Fibroblast of skin of right quadriceps (primary cell): Measurements from ENCODE around the gene KMT2C.
"Not testable (repeated sequence)": the region's sequence is repeated elsewhere in the genome, so short reads cannot be mapped to it uniquely, and the experiment has no call there.

ENCODE experiments used
- DNase-seq: peaks from one replicate; pipeline ENCODE4 v3.0.0-alpha.2; 2013

KMT2C gene

DNA sequence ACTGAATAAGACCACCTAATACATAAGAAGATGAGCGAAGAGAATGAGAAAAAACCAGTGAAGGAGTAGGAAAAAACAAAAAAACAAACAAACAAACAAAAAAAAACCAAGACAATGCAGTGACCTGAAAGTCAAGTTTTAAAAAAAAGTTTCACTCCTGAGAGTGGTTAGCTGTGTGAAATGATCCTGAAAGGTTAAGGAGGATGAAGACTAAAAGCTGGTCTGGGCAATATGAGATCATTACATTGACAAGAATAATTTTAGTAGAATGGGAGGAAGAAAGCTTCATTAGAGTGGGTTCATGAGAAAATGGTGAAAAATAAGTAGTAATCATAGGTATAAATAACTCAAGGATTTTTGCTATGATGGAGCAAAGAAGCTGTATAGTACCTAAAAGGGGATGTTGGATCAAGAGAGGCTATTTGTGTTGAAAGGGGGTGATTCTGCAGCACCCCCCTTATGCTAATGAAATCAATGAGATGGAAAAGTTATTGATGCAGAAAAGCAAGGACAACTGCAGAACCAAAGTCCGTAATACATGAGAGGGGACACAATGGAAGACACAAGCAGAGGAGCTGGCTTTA lies 80.2 kb downstream of the KMT2C start:
- DNase-seq: no peak

DNA sequence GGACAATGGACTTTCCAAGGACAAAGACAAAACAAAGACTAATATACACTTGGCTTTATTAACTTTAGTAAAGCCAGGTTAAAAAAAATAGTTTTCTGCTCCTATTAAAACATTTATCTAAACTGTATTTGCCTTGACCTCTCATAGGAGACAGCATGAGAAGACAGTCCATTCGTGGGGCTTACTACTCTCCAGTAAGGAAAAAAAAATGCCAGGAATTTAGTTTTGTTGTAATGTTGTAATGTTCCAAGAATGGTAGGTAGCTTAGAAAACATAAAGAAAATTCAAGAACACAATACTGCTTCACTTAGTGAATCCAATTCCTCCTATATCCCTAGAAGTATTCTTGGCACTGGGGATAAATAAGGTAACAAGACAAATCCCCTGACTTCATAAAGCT lies 81.7 kb downstream of the KMT2C start:
- peak; percentile 62 for DNase-seq

DNA sequence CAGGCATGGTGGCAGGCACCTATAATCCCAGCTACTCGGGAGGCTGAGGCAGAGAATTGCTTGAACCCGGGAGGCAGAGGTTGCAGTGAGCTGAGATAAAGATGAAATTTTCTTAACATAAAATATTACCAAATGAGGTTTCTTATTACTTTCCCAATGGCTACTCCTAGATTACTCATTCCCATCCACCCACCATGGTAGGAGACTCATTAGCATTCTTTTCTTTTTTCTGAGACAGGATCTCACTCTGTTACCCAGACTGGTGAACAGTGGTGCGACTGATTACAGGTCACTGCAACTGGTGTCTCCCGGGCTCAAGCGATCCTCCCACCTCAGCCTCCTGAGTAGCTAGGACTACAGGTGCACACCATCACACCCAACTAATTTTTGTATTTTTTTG lies 82.5 kb downstream of the KMT2C start:
- DNase-seq: not testable (repeated sequence)

DNA sequence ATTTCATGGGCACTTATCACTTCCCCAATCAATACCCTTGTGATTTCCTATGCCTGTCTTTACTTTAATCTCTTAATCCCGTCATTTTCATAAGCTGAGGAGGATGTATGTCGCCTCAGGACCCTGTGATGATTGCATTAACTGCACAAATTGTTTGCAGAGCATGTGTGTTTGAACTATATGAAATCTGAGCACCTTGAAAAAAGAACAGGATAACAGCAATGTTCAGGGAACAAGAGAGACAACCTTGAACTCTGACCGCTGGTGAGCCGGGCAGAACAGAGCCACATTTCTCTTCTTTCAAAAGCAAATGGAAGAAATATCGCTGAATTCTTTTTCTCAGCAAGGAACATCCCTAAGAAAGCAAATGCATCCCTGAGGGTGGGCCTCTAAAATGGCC lies 84.1 kb downstream of the KMT2C start:
- DNase-seq: not testable (repeated sequence)

DNA sequence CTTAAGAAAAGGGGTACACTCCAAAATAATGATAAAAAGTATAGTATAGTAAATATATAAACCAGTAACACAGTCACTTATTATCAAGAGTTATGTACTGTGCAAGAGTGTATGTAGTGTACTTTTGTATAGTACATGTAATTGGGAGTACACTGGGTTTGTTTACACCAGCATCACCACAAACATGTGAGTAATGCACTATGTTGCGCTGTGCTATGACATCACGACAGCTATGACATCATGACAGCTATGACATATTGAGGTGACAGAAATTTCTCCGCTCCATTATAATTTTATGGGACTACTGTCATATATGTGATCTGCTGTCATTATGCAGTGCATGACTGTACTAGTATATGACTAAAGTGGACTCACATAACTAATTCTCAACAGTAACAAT lies 84.6 kb downstream of the KMT2C start:
- no peak for DNase-seq

DNA sequence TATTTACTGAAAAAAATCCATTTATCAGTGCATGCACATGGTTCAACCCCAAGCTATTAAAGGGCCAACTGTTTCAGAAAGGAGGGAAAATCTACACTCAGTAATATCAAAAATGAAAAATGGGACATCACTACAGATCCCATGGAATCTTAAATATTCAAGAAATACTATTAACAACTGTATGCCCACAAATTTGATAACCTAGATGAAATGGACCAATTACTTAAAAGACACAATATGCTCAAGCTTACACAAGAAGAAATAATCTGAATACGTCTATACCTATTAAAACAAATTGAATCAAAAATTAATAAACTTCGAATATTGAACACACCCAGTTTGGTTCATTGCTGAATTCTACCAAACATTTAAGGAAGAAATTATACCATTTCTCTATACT lies 87.9 kb downstream of the KMT2C start:
- DNase-seq: no peak

DNA sequence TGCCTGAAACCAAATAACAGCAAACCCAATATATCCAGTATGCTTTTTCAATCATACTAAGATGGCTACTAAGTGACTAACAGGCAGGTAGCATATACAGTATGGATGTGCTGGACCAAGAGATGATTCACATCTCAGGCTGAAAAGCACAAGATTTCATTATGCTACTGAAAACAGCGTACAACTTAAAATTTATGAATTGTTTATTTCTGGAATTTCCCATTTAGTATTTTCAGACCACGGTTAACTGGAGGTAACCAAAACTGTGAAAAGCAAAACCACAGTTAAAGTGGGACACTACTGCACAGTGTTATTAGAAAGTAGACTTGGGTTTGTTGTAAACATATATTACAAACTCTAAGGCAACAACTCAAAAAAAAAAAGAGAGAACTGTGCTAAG lies 91.5 kb downstream of the KMT2C start:
- peak; percentile 6 for DNase-seq

DNA sequence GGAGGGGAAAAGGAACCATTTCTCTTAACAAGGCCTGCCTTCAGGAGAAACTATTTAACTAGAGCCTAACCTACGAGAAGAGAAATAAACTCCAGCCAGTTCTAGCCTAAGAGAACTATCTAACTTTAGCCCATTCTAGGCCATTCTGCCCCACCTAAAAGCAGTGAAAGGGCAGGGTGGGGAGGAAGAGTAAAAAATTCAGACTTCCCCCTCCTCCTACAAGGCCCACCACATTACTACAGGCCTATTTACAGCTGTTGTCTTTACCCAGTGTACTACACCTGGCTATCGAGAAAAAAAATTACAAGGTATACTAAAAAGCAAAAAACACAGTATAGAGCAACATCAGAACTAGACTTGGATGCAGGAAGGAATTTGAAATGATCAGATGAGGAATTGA lies 93.0 kb downstream of the KMT2C start:
- no peak for DNase-seq

DNA sequence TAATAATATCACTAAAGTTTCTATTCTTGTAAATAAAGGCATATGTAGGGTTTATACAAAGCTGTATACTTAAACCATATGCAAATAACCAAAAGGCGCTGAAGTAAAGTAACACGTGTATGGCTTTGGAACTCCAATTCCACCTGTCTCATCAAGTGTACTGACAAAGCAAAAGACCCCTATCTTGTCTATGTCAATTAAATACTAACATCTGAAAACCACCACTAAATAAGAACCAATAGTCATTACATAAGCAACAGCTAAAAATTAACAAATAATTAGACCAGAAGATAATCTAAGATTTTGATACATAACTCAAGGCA lies 93.9 kb downstream of the KMT2C start:
- no peak for DNase-seq

DNA sequence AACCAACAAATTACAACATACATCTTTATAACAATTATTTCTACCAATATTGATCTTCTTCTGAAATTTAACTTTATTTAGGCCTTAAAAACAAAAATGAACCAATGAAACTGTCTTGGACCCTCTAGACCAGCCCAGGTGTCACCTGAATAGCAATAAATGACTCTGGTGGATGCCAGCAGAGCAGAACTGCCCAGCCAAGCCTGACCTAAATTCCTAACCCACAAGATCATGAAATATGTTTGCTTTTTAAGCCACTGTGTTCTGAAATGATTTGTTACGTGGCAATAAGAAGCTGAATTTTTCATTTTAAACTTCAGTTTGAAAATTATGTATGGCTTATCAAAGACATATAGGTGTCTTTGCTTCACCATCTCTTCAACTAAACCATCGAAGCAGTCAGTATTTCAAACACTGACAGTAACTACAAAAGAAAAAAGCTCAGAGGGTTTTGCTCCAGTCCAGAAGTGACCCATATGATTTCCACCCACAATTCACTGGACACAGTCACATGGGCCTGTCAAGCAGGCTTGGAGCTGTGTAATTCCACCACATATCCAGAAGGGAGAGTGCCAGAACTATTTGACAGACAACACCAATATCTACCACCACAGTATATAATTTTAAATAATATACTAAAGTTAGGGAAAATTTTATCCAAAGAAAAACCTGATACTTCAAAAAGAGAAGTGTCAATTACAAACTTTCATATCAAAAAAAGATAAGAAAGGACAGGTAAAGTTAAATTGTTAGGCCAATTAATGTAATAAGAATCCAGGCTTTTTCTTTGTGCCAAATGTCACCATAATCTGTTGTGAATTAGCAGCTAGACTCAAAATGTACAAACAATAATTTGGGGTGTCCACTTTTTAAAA lies 94.5 kb downstream of the KMT2C start:
- peak; percentile 49 for DNase-seq

DNA sequence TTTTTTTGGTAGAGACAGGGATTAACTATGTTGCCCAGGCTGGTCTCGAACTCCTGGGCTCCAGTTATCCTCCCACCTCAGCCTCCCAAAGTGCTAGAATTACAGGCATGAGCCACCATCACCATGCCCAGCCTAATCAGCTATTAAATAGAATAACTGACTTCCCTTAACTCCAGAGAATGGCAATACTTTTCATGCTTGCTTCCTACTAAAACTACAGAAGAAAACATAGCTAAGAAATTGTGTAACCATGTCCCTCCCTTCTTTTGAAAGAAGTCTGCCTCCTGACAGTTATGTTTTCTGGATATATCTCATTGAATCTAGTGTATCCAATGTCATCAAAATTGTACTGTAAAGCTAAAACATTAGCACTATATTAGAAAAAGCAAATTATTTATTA lies 95.6 kb downstream of the KMT2C start:
- DNase-seq: no peak

DNA sequence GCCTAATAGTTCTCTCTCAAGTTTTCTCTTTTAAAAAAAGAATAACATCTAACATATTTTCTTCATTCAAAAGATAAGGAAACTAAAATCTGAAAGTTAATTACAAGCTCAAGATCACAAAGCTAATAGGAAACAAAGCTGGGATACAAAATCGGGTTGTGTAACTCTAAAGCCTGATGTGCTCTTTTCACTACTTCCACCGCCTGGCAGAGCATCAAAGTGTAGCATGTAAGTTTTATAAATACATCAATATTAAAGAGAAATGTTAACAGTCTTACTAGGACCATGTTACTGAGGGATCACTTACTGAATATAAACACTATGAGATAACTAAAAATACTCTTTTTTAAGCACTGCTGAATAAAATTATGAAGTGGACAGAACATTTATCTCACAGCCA lies 97.2 kb downstream of the KMT2C start:
- DNase-seq: no peak

DNA sequence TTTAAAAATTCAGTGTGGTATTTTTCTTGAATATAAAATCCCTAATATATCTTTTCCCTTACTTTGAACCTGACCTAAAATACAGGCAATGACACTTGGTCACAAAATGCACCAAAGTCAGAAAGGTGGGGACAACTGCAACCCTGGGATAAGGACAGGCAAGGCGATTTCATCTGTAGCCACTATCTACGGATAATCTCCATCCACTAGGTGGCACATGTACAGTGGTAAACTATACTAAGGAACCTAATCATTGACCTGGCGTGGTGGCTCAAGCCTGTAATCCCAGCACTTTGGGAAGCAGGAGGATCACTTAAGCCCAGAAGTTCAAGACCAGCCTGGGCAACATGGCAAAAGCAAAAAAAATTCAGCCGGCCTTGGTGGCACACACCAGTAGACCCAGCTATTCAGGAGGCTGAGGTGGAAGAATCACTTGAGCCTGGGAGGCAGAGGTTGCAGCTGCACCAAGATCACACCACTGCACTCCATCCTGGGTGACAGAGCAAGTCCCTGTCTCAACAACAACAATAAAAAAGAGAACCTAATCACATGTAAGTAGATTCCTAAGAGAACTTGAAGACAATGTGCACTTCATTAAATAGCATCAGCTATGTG lies 98.9 kb downstream of the KMT2C start:
- peak; percentile 35 for DNase-seq

DNA sequence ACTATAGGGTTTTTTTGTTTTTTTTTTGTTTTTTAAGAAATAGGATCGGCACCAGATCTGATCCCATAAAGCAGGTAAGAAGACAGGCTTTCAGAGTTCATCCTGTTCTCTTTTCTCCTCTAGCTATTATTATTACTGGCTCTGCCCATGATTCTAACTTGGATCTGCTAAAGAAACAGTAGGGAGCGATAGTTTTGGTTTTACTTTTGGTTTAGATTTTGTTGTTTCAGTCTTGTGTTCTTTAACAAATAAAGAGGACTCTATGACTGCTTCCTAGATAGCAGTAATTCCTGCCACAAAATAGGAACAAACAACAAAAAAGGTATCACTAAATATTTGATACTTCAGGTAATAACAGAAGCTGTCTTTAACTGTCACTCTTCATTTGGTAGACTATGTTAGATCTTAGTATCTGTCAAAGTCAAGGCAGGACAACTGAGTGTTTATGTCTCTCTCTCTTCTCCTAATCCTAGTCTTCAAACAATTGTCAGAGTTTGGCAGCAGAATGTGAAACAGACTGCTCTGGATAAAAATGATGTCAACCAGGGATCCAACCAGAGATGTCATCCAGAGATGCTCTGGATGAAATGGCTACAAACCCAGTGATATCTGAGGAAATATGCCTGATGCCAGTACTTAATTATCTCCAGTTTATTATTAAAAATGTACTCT lies 99.8 kb downstream of the KMT2C start:
- no peak for DNase-seq

DNA sequence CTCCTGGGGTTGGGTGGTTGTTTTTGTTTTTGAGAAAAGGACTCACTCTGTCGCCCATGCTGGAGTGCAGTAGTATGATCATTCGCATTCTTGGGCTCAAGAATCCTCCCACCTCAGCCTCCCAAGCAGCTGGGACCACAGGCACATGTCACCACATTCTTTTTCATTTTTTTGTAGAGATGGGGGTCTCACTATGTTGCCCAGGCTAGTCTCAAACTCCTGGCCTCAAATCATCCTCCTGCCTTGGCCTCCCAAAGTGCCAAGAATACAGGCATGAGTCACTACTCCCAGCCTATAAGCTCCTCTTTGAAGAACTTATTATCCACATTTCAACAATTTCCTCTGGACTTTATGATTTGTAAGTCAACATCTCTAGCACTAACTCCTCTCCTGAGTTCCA lies 102.7 kb downstream of the KMT2C start:
- DNase-seq: no peak

DNA sequence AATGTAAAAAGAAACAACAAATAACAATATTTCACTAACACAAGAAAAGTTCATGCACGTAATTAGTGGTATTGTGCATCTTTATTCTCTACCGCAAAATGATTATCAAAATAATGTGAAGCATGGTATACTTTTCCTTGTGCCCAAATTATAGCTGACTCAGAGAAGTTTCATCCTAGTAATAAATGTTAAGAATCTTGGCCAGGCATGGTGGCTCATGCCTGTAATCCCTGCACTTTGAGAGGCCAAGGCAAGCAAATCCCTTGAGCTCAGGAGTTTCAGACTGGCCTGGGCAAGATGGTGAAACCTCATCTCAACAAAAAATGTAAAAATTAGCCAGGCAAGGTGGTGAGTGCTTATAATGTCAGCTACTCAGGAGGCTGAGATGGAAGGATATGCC lies 105.0 kb downstream of the KMT2C start:
- peak; percentile 3 for DNase-seq

DNA sequence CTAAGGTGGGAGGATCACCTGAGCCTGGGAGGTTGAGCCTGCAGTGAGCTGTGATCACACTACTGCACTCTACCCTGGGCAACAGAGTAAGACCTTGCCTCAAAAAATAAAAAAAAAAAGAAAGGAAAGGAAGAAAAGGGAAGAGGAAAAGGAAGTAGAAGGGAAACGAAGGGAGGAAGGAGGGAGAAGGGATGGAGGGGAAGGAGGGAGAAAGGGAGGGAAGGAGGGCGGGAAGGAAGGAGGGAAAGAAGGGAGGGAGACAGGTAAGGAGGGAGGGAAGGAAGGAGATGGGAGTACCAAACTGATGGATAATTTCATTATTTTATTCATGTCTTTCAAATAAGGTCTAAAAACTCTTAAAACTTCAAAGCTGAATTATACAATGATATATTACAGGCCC lies 106.3 kb downstream of the KMT2C start:
- DNase-seq: no peak

DNA sequence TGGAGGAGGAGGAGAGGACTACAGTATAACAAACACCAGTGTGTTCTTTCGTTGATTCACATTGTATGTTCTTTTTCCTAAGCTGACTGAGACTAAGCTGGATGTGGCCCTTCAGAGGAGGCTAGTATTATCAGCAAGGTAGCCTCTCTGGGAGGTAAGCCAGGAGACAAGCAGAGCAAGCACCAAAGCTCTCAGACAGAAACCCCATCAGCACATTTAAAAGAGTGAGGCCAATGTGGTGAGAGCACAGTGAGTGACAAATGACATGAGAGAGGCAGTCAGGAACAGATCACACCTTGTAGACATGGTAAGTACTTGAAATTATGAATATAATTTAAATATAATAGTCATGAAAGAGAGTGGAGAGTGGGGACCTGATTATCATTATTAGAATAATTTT lies 107.6 kb downstream of the KMT2C start:
- no peak for DNase-seq

DNA sequence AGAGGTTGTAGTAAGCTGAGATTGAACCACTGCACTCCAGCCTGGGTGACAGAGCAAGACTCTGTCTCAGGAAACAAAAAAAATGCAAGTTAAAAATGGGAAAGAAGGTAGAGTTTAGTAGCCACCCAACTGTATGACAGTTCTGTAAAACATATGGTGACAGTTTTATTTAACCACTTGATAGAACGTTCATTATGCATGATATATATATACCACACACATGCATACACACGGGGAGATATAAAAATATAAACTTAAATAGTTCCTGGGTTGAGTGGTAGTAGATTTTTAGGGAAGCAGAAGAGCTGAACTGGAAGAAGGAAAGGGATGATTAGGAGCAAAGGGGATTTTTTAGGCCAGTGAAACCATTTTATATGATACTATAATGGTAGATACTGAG lies 120.0 kb downstream of the KMT2C start:
- no peak for DNase-seq

DNA sequence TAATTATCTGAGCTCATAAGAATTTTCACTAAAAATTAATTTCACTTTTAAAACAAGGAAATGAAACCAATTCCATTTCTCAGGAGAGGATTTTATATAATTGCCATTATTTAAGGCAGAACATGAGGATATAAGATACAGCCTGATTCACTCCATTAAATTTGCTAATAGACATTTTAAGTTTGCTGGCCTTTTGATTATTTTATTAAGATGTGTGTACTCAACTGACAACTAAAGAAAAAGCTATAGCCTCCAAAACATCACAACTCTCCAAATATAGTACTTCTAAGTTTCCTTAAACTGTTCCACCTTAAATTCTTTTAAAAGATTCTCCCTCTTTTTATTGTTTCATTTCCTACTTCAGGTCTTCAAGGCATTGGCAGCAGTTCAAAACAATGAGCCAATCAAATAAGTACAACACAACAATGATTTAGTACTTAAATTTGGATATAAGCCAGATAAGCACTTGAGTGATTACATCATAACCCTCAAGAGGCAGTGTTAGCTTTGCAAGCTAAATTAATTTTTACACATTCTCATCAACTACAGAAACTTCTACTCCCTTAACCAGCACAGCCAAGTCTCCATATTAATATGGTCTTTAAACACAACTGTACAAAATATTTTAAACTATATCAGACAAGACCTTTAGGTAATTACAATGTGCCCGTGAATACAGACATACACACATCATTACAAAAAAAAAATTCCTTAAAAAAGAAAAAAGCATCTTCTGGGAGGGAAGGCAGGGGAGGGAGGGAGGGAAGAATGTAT lies 121.8 kb downstream of the KMT2C start:
- peak; percentile 86 for DNase-seq

DNA sequence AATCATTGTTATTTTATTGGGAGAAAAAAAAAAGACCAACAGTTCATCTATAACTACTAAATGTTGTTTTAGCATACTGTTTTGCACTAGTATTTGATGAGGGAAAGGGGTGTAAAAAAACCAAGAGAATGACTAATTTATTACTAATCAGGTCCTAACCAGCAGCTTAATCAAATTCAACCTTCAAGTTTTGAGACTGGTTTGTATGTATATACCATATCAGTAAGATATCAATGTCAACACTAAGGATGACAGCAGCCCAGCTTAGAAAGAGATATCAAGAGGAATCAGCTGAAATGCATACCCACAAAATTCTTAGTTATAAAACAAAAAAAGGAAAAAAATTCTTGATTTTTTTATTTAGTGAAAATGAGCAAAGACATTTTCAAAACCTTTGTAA lies 122.6 kb downstream of the KMT2C start:
- no peak for DNase-seq

DNA sequence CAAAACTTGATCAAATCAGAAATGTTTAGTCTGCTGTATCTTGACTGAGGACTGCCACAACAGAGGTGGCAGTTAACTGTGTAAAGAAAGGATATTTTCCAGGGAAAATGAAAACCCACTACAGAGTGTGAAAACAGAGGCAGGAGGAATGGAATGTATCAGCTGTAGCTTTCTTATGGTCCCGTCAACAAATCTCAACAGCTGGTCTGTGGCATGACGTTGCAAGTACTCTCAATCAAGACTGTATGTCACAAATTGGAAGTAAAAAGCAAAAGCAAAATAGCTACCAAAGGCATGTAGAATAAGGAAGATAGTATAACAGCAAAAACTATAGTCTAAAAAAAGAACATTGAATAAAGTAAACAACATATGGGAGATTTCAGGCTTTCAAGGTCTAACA lies 123.5 kb downstream of the KMT2C start:
- DNase-seq: peak; percentile 5

DNA sequence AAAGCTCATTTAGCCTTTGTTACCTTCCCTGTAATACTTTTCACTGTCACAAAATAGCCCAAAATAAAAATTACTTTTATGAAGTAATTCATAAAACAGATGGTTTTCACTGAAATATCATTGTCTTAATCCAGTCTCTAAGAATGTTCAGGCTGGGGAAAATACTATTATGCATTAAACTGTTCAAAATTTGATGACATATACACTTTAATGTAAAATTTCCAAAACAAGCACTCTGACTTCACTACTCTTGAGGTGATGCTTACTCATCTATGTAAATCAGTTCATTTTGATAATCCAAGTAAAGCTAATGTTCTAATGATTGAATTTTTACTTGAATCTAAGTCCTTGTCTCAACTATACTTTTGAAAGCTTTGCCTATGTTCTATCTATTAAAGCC lies 127.9 kb downstream of the KMT2C start:
- no peak for DNase-seq
